Mucosa of descending colon (tissue), 3 donors: ENCODE data around the gene COPRS. TPM values are rescaled to one million over a fixed set of nuclear protein-coding genes. Genes with fewer than 3 reads are reported as not detected.

ENCODE experiments used
- ATAC-seq: fragments of 200-7000 bp; cut with Tn5 transposase; one replicate; pipeline ENCODE4 v1.9.1; 2020; ENCODE audit warnings: mild to moderate bottlenecking, moderate library complexity
- DNase-seq, 3 donors: peaks; one replicate each; pipeline ENCODE4 v3.0.0-alpha.2; 2020
- H3K36me3 ChIP-seq: fragments of 200-600 bp; one replicate; pipeline ENCODE4 v1.8.0; 2021; ENCODE audit warnings: low read depth, mild to moderate bottlenecking
- H3K4me1 ChIP-seq: fragments of 200-600 bp; one replicate; pipeline ENCODE4 v1.8.0; 2021; ENCODE audit warnings: low read depth, mild to moderate bottlenecking
- H3K4me3 ChIP-seq: fragments of 200-600 bp; one replicate; pipeline ENCODE4 v1.8.0; 2021; ENCODE audit warnings: mild to moderate bottlenecking
- H3K9me3 ChIP-seq: fragments of 200-600 bp; one replicate; pipeline ENCODE4 v1.8.0; 2021; ENCODE audit warnings: mild to moderate bottlenecking
- intact Hi-C, 2 donors: fragments of 100-400 bp; cut with DNase I in 1 of 2; cut with micrococcal nuclease in 1 of 2; formaldehyde crosslinking; loops; one replicate each; pipeline versions ENCODE4 v1.11.0 to v1.11.1; 2022; cut with DNase I, micrococcal nuclease
- total RNA-seq, 3 donors: library from RNA; stranded (reverse); fragmentation: NEBNext Ultra II Directional in 2 of 3; extraction: Animal tissue kit (Norgen Biotek cat#: 25700) in 2 of 3; gene quantifications; one replicate each; pipeline versions ENCODE4 v1.2.1 to v1.2.4, GENCODE V29; 2021 to 2023
- TF ChIP-seq, protein P1 (sequence below): fragments of 200-600 bp; IDR thresholded peaks from one replicate; pipeline ENCODE4 v1.8.0; 2022; ENCODE audit warnings: antibody characterized with exemption, mild to moderate bottlenecking
- donor health status: DM: no; HTN: no; CAD: no; lungs with moderate emphysema.
- donor health status: DM: no; HTN: no; CAD: no.
- donor health status: DM: no; HTN: yes; CAD: no.

The COPRS gene
- total RNA-seq, 3 donors from 2014 or later: 13.5 to 63.9 (median 20.7) TPM

DNA sequence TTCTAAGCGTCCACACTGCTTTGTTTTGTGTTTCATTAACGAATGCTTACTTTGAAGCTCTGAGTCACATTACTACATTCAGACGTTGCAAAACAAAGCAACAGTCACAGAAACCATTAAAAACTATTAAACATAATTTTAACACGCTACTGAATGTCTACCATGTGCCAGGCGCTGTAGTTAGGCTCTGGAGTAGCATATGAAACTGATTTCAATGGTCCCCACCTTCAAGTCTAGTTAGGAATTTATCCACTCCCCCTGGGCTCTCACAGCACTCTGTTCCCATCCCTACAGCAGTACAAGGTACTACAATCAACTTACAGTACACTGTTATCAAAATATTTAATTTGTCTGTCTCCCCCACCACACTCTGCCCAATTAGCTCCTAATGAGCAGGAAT is 41.8 kb upstream of the COPRS start:
- ATAC-seq: peak; percentile 25
- peaks cover 7% of the 10 kb centered on the region for H3K4me1 ChIP-seq
- peak overlapping the region; percentile 69 for H3K4me3 ChIP-seq
- no peaks in the 10 kb centered on the region for H3K9me3 ChIP-seq
- no peaks in the 10 kb centered on the region for H3K36me3 ChIP-seq
- TF ChIP-seq, protein P1, sequence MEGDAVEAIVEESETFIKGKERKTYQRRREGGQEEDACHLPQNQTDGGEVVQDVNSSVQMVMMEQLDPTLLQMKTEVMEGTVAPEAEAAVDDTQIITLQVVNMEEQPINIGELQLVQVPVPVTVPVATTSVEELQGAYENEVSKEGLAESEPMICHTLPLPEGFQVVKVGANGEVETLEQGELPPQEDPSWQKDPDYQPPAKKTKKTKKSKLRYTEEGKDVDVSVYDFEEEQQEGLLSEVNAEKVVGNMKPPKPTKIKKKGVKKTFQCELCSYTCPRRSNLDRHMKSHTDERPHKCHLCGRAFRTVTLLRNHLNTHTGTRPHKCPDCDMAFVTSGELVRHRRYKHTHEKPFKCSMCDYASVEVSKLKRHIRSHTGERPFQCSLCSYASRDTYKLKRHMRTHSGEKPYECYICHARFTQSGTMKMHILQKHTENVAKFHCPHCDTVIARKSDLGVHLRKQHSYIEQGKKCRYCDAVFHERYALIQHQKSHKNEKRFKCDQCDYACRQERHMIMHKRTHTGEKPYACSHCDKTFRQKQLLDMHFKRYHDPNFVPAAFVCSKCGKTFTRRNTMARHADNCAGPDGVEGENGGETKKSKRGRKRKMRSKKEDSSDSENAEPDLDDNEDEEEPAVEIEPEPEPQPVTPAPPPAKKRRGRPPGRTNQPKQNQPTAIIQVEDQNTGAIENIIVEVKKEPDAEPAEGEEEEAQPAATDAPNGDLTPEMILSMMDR: no peak
- DNase-seq: no peak
- intact Hi-C loops: no loop called here

DNA sequence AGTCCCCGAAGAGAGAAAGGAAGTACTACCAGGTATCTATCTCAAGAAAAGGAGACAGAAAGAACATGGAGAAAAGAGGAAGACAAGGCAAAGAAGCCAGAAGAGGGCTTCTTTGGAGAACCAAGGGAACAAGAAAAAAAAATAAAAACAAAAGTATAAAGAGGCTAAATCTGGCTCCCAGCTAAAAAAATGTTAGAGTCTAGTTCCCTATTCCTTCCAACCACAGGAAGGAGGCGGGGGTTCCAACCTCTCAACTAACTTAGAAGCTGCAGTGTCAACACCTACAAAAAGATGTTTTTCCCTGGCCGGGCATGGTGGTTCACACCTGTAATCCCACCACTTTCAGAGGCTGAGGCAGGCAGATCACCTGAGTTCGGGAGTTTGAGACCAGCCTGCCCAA is 29.1 kb upstream of the COPRS start:
- Histone ChIP-seq H3K4me3 (no peak overlapping the region), H3K36me3 (peaks cover 13% of the 10 kb centered on the region), H3K4me1 (no peaks in the 10 kb centered on the region), H3K9me3 (no peaks in the 10 kb centered on the region)
- intact Hi-C loops: no loop called here
- ATAC-seq (no peak), DNase-seq (peak in 1 of 3 donors; percentile 12)
- TF ChIP-seq, protein P1: no peak

DNA sequence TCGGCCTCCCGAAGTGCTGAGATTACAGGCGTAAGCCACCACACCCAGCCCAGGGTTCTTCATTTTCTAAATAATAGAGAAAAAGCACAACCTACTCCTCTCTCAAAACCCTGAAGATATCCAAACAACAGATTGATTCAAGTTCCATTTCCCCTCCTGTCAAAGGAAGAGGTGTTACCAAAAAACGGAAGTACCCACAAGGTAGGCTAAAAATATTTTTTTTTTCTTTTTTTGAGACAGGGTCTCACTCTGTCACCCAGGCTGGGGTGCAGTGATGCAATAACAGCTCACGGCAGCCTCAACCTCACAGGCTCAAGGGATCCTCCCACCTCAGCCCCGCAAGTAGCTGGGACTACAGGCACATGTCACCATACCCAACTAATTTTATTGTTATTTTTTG is 23.5 kb upstream of the COPRS start:
- peaks cover 12% of the 10 kb centered on the region for H3K36me3 ChIP-seq
- H3K4me3 ChIP-seq: no peak overlapping the region
- intact Hi-C loops: no loop called here
- TF ChIP-seq, protein P1: no peak
- DNase-seq (no peak), ATAC-seq (no peak)
- H3K9me3 ChIP-seq: no peaks in the 10 kb centered on the region
- H3K4me1 ChIP-seq: no peaks in the 10 kb centered on the region

DNA sequence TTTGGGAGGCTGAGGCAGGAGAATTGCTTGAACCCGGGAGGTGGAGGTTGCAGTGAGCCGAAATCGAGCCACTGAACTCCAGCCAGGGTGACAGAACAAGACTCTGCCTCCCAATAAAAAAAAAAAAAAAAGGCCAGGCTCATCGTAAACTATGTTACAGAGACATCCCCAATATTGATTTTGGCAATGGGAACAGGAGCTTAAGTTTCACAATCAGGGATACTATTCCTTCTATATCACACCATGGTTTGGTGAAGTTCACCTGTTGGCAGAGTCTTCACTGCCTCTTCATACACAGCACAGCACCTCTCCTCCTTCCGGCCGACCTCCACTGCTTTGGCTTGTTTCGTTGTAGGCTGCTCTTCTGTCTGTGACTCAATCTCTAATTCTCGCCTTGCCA is 21.3 kb upstream of the COPRS start:
- H3K4me3 ChIP-seq: no peak overlapping the region
- no peaks in the 10 kb centered on the region for H3K9me3 ChIP-seq
- ATAC-seq (no peak), DNase-seq (no peak)
- H3K4me1 ChIP-seq: no peaks in the 10 kb centered on the region
- intact Hi-C loops: no loop called here
- TF ChIP-seq, protein P1: no peak
- peaks cover 12% of the 10 kb centered on the region for H3K36me3 ChIP-seq

DNA sequence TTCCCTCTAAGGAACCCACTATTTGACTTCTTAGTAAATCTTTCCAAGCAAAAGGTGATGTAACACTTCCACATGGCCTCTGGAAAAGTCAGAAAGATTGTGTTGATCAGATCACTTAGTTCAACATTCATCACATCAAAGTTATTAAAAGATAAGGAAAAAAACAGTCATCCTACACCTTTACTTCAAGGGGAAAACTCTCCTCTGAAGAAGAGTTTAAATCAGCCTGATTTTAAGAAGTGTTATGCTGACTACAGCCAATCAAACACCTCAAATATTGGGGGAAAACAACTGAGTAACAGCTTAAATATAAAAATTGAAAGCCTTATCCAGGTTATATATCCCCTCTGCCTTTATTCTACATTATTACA is 19.6 kb upstream of the COPRS start:
- DNase-seq: no peak
- intact Hi-C loops: no loop called here
- Histone ChIP-seq H3K9me3 (no peaks in the 10 kb centered on the region), H3K4me3 (no peak overlapping the region), H3K4me1 (no peaks in the 10 kb centered on the region), H3K36me3 (peaks cover 5% of the 10 kb centered on the region)
- TF ChIP-seq, protein P1: no peak
- no peak for ATAC-seq
